ENCODE measurements around the gene NDUFA11. TPM values are rescaled to one million over a fixed set of nuclear protein-coding genes. Genes with fewer than 3 reads are reported as not detected.
A peak's percentile ranks its signal among the peaks of the same experiment; 100 is the strongest.

The NDUFA11 gene
- total and polyA plus RNA-seq, 2 of the 13 experiments (the other 11 are each of a cell fraction or from before 2014, with no cell fraction given) = 286 to 378 TPM

GRCh38 chr19:5908773-5909442 lies 5.3 kb upstream of the NDUFA11 start (continued):
- TF ChIP-seq ZBTB3 (CRISPR knock-in tag; IDR thresholded peaks at IDR 0.05; ENCODE audit: borderline replicate concordance, low read depth) (no peak; the same call in 1 of the 2 replicates), ZNF678 (CRISPR knock-in tag; IDR thresholded peaks at IDR 0.05) (no peak; the same call in 1 of the 2 replicates), RFX5 (IDR thresholded peaks at IDR 0.05; ENCODE audit: low read depth, low read length) (no peak; the same call in 1 of the 2 replicates), NR3C1 (CRISPR knock-in tag; IDR thresholded peaks at IDR 0.05) (no peak), BRF2 (CRISPR knock-in tag; IDR thresholded peaks at IDR 0.05) (no peak), ZNF616 (CRISPR knock-in tag; IDR thresholded peaks at IDR 0.05; ENCODE audit: low read depth) (no peak), ZNF556 (CRISPR knock-in tag; IDR thresholded peaks at IDR 0.05; ENCODE audit: borderline replicate concordance) (no peak; the same call in 1 of the 2 replicates), SNAPC5 (CRISPR knock-in tag; IDR thresholded peaks at IDR 0.05; ENCODE audit: borderline replicate concordance) (no peak), ZNF260 (CRISPR knock-in tag; IDR thresholded peaks at IDR 0.05; ENCODE audit: borderline replicate concordance, low read depth) (no peak), JUN (CRISPR knock-in tag; IDR thresholded peaks at IDR 0.05) (no peak), ZFP36 (IDR thresholded peaks at IDR 0.05; ENCODE audit: borderline replicate concordance, low read depth, low read length, partially characterized antibody) (no peak), BCL3 (CRISPR knock-in tag; IDR thresholded peaks at IDR 0.05) (no peak), TBX3 (IDR thresholded peaks at IDR 0.05; ENCODE audit: borderline replicate concordance) (no peak; the same call in 1 of the 2 replicates), ZNF207 (IDR thresholded peaks at IDR 0.05; ENCODE audit: borderline replicate concordance) (no peak), ISX (CRISPR knock-in tag; conservative IDR thresholded peaks at IDR 0.05) (no peak), ARHGAP35 (CRISPR knock-in tag; IDR thresholded peaks at IDR 0.05; ENCODE audit: borderline replicate concordance) (peak; percentile 72; the same call in 1 of the 2 replicates), ZNF629 (CRISPR knock-in tag; conservative IDR thresholded peaks at IDR 0.05) (no peak), NONO (IDR thresholded peaks at IDR 0.05) (no peak), NONO (CRISPR knock-in tag; conservative IDR thresholded peaks at IDR 0.05) (peak; percentile 64; the same call in 1 of the 2 replicates), TBX2 (CRISPR knock-in tag; IDR thresholded peaks at IDR 0.05; ENCODE audit: borderline replicate concordance) (peak; percentile 67; the same call in 1 of the 2 replicates), KDM4B (CRISPR knock-in tag; IDR thresholded peaks at IDR 0.05) (0 out of 2 replicates have a peak, but pooled peaks have one; percentile 36), GATA4 (IDR thresholded peaks at IDR 0.05; ENCODE audit: borderline replicate concordance, low read depth) (no peak), GATAD2A (CRISPR knock-in tag; IDR thresholded peaks at IDR 0.05) (peak; percentile 47; the same call in 1 of the 2 replicates), MXI1 (IDR thresholded peaks at IDR 0.05; ENCODE audit: borderline replicate concordance, low read depth, low read length) (no peak), RAD21 (CRISPR knock-in tag; IDR thresholded peaks at IDR 0.05) (no peak; the same call in 1 of the 2 replicates), ZNF792 (CRISPR knock-in tag; IDR thresholded peaks at IDR 0.05) (0 out of 2 replicates have a peak, but pooled peaks have one; percentile 21), DNMT1 (CRISPR knock-in tag; IDR thresholded peaks at IDR 0.05) (no peak)
